ENCODE data around the gene ACTR10.

The ACTR10 gene

DNA sequence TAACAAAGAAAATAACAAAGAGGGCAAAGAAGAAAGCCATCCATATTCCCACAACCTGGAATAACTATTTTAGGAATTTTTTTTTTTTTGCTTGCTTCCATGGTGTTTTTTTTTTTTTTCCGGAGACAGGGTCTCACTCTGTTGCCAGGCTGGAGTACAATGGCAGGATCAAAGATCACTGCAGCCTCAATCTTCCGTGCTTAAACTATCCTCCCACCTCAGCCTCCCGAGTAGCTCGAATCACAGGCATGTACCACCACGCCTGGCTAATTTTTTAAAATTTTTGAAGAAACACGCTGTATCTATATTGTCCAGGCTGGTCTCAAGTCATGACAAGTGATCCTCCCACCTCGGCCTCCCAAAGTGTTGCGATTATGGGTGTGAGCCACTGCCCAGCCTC lies 78.2 kb downstream of the ACTR10 start:
- TF ChIP-seq, protein P1, sequence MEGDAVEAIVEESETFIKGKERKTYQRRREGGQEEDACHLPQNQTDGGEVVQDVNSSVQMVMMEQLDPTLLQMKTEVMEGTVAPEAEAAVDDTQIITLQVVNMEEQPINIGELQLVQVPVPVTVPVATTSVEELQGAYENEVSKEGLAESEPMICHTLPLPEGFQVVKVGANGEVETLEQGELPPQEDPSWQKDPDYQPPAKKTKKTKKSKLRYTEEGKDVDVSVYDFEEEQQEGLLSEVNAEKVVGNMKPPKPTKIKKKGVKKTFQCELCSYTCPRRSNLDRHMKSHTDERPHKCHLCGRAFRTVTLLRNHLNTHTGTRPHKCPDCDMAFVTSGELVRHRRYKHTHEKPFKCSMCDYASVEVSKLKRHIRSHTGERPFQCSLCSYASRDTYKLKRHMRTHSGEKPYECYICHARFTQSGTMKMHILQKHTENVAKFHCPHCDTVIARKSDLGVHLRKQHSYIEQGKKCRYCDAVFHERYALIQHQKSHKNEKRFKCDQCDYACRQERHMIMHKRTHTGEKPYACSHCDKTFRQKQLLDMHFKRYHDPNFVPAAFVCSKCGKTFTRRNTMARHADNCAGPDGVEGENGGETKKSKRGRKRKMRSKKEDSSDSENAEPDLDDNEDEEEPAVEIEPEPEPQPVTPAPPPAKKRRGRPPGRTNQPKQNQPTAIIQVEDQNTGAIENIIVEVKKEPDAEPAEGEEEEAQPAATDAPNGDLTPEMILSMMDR (IDR thresholded peaks at IDR 0.05; ENCODE audit: borderline replicate concordance, control extremely low read depth, extremely low read depth, insufficient read depth, missing control alignments): no peak
- in situ Hi-C loops (cut with MboI; ENCODE audit: low sequenced_read_pairs, unreplicated experiment): no loop called here
- no peak for DNase-seq (ENCODE audit: low spot score)

DNA sequence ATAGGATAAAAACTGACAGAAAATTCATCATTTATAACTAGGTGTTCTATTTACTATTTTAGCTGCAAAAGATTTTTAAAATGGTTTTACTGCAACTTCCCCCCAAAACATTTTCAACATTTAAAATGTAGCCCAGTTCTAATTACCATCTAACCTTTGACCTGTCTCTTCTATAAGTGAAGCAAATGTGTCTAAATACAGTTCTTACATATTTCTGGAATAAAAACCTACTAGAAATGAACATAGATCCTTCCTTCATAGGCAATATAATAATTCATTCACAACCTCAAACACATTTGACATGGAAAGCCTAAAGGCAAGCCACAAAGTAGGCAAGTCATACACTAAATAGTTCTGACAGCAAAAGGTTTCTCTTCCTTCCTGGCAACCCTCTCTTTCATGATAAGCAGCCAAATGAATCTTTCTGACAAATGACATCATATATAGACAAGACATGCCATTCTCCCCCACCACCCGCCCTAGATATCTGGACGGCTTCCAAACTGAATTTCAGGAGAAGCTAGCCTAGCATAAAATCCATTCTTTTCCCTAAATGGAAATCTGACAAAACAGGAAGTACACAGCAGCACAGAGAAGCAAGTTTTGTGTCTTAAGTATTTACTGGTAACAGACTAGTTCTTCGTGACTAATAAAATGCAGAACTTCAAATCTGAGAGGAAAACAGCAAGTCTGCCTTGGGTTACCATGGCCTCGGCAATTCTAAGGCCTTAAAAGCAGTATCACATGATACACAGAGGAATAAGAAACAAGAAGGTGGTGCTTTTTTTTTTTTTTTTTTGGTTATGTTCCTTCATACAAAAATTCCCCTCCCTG lies 81.2 kb downstream of the ACTR10 start:
- in situ Hi-C loops (cut with MboI; ENCODE audit: low sequenced_read_pairs, unreplicated experiment): no loop called here
- peak; percentile 45 for DNase-seq (ENCODE audit: low spot score)
- TF ChIP-seq, protein P1 (IDR thresholded peaks at IDR 0.05; ENCODE audit: borderline replicate concordance, control extremely low read depth, extremely low read depth, insufficient read depth, missing control alignments): no peak

DNA sequence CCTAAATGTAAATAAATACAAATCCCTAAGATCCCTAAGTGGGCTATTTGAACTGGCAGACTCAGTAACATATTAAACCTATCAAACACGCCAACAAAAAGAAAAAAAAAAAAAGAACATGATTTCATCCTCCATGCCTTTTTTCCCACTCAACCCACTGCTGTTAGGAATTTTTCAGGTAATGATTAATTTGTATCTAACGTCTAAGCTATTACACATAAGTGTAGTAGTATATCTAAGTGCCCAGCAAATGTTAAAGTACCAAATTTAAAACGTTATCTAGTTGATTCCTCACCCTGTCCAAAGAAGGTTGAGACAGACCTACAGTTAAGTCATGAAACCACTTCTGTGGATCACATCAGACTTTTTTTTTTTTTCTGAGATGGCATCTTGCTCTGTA lies 82.0 kb downstream of the ACTR10 start:
- DNase-seq (ENCODE audit: low spot score): no peak
- in situ Hi-C loops (cut with MboI; ENCODE audit: low sequenced_read_pairs, unreplicated experiment): no loop called here
- TF ChIP-seq, protein P1 (IDR thresholded peaks at IDR 0.05; ENCODE audit: borderline replicate concordance, control extremely low read depth, extremely low read depth, insufficient read depth, missing control alignments): no peak

DNA sequence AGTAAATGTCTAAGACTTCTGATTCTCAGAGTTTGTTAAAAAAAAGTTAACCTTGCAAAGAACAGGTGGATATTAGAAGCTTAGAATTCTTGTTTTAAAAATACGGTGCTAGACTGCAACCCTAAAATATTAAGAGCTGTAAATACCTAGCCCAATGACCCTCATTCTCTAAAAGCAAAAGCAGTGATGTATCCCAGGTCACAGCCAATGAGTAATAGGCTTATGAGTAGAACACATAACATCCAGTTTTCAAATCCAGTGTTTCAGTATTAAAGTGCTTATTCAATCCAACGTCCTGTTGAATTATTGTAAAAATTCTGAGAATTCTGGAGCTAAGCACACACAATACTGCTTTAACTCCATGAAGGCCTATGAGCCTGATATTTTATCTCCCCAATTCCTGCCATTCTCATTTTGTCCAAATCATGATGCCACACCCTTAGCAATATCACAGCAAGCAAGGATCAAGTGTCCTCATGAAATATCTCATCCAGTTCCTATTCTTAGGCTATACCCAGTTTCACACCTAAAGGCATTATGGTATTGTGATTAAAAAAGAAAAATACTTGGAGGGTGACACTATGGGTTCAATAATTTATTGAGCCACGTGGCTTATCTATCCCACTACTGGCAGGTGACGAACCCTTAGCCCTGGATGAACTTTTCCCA lies 83.1 kb downstream of the ACTR10 start:
- TF ChIP-seq, protein P1 (IDR thresholded peaks at IDR 0.05; ENCODE audit: borderline replicate concordance, control extremely low read depth, extremely low read depth, insufficient read depth, missing control alignments): no peak
- DNase-seq (ENCODE audit: low spot score): no peak
- in situ Hi-C loops (cut with MboI; ENCODE audit: low sequenced_read_pairs, unreplicated experiment): no loop called here

DNA sequence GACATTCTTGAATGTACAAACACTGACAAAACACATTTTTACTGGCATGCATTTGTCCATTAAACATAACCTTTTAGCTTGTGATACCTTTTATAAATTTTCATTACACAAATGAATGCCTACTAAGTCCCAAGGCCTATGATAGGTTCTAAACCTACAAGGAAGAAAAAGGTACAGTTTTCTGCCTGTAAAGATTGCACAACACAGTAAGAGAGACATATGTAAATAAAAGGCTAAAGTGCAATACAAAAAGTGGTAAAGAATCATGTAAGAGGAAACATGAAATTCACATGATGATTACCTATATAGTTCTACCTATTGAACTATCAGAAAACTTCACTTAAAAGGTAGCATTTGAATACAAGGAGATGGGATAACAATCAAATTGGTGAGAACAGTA lies 83.8 kb downstream of the ACTR10 start:
- TF ChIP-seq, protein P1 (IDR thresholded peaks at IDR 0.05; ENCODE audit: borderline replicate concordance, control extremely low read depth, extremely low read depth, insufficient read depth, missing control alignments): no peak
- in situ Hi-C loops (cut with MboI; ENCODE audit: low sequenced_read_pairs, unreplicated experiment): no loop called here

DNA sequence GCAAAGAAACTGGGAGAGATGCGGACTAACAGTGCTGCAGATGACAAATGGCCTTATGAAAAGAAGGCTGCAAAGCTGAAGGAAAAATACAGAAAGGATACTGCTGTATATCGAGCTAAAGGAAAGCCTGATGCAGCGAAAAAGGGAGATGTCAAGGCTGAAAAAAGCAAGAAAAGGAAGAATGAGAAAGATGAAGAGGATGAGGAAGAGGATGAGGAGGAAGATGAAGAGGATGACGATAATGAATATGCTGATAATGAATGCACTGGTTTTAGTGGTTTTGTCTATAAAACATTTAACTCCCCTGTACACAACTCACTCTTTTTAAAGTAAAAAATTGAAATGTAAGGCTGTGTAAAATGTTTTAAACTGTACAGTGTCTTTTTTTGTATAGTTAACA lies 85.2 kb downstream of the ACTR10 start:
- in situ Hi-C loops (cut with MboI; ENCODE audit: low sequenced_read_pairs, unreplicated experiment): no loop called here
- TF ChIP-seq, protein P1 (IDR thresholded peaks at IDR 0.05; ENCODE audit: borderline replicate concordance, control extremely low read depth, extremely low read depth, insufficient read depth, missing control alignments): no peak
- no peak for DNase-seq (ENCODE audit: low spot score)

More for the DNA sequence above, 83.8 kb downstream of the ACTR10 start:
- no peak for DNase-seq (ENCODE audit: low spot score)

Data from GM13976 (cell line).